ENCODE measurements around the gene PHACTR1.

The PHACTR1 gene

GRCh38 chr6:13188306-13188705 lies 471.7 kb downstream of the PHACTR1 start:
- Histone ChIP-seq H3K27ac (ENCODE audit: low read length) (no peak overlapping the region), H3K4me3 (ENCODE audit: low read length) (no peak overlapping the region), H3K4me1 (ENCODE audit: control insufficient read depth, insufficient read depth, low read length) (no peaks in the 10 kb centered on the region), H3K9me3 (ENCODE audit: control insufficient read depth, insufficient read depth, low read length) (no peaks in the 10 kb centered on the region), H3K36me3 (ENCODE audit: control insufficient read depth, insufficient read depth, low read length) (no peaks in the 10 kb centered on the region), H3K27me3 (ENCODE audit: control insufficient read depth, insufficient read depth, low read length) (no peaks in the 10 kb centered on the region)
- no CpG with 5 or more reads among the region's 3 CpGs for WGBS (ENCODE audit: insufficient coverage, insufficient read length)
- no peak for DNase-seq (ENCODE audit: low read depth, low spot score)

- no peaks in the 10 kb centered on the region for H3K9me3 ChIP-seq (ENCODE audit: control insufficient read depth, insufficient read depth, low read length)
- H3K4me3 ChIP-seq (ENCODE audit: low read length) = no peak overlapping the region
- H3K36me3 ChIP-seq (ENCODE audit: control insufficient read depth, insufficient read depth, low read length) = no peaks in the 10 kb centered on the region
- no peak for DNase-seq (ENCODE audit: low read depth, low spot score)
- H3K27me3 ChIP-seq (ENCODE audit: control insufficient read depth, insufficient read depth, low read length) = no peaks in the 10 kb centered on the region
- no CpG with 5 or more reads among the region's 6 CpGs for WGBS (ENCODE audit: insufficient coverage, insufficient read length)
- H3K4me1 ChIP-seq (ENCODE audit: control insufficient read depth, insufficient read depth, low read length) = no peaks in the 10 kb centered on the region
- H3K27ac ChIP-seq (ENCODE audit: low read length) = no peak overlapping the region
Observed at GRCh38 chr6:13189710-13190109, 473.1 kb downstream of the PHACTR1 start.

- Histone ChIP-seq H3K27ac (ENCODE audit: low read length) (no peak overlapping the region), H3K9me3 (ENCODE audit: control insufficient read depth, insufficient read depth, low read length) (no peaks in the 10 kb centered on the region), H3K4me1 (ENCODE audit: control insufficient read depth, insufficient read depth, low read length) (no peaks in the 10 kb centered on the region), H3K27me3 (ENCODE audit: control insufficient read depth, insufficient read depth, low read length) (no peaks in the 10 kb centered on the region), H3K36me3 (ENCODE audit: control insufficient read depth, insufficient read depth, low read length) (no peaks in the 10 kb centered on the region), H3K4me3 (ENCODE audit: low read length) (no peak overlapping the region)
- WGBS (ENCODE audit: insufficient coverage, insufficient read length) = no CpG with 5 or more reads among the region's 1 CpG
- DNase-seq (ENCODE audit: low read depth, low spot score) = no peak
Observed at GRCh38 chr6:13190376-13190775, 473.8 kb downstream of the PHACTR1 start.

DNA sequence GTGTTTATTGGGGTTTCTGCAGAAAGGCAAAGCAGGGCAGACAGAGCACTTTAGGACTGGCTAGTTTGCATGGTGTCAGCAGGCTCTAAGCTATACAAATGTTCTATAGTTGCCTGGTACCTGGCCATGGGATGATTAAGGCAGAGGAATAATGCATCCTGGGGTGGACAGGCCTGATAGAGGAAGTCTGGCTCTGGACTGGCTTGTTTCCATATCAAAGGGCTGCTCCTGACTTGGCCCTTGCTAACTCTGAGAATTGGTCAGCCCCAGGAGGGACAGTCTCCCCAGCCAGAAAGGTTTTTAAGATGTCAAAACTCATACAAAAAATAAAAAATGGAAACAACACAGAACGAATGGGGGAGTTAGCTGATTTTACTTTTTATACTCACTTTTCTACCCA lies 474.9 kb downstream of the PHACTR1 start:
- no CpG with 5 or more reads among the region's 1 CpG for WGBS (ENCODE audit: insufficient coverage, insufficient read length)
- no peak overlapping the region for H3K4me3 ChIP-seq (ENCODE audit: low read length)

GRCh38 chr6:13194852-13195251 lies 478.3 kb downstream of the PHACTR1 start:
- H3K4me3 ChIP-seq (ENCODE audit: low read length) = no peak overlapping the region
- no peaks in the 10 kb centered on the region for H3K36me3 ChIP-seq (ENCODE audit: control insufficient read depth, insufficient read depth, low read length)
- no peaks in the 10 kb centered on the region for H3K9me3 ChIP-seq (ENCODE audit: control insufficient read depth, insufficient read depth, low read length)
- DNase-seq (ENCODE audit: low read depth, low spot score) = peak; percentile 27
- no peak overlapping the region for H3K27ac ChIP-seq (ENCODE audit: low read length)
- no CpG with 5 or more reads among the region's 6 CpGs for whole genome bisulfite sequencing (ENCODE audit: insufficient coverage, insufficient read length)
- H3K27me3 ChIP-seq (ENCODE audit: control insufficient read depth, insufficient read depth, low read length) = no peaks in the 10 kb centered on the region
- H3K4me1 ChIP-seq (ENCODE audit: control insufficient read depth, insufficient read depth, low read length) = no peaks in the 10 kb centered on the region

More for the DNA sequence above, 474.9 kb downstream of the PHACTR1 start:
- Histone ChIP-seq H3K27me3 (ENCODE audit: control insufficient read depth, insufficient read depth, low read length) (no peaks in the 10 kb centered on the region), H3K9me3 (ENCODE audit: control insufficient read depth, insufficient read depth, low read length) (no peaks in the 10 kb centered on the region), H3K4me1 (ENCODE audit: control insufficient read depth, insufficient read depth, low read length) (no peaks in the 10 kb centered on the region), H3K36me3 (ENCODE audit: control insufficient read depth, insufficient read depth, low read length) (no peaks in the 10 kb centered on the region), H3K27ac (ENCODE audit: low read length) (no peak overlapping the region)
- DNase-seq (ENCODE audit: low read depth, low spot score) = no peak

- Histone ChIP-seq H3K36me3 (ENCODE audit: control insufficient read depth, insufficient read depth, low read length) (no peaks in the 10 kb centered on the region), H3K9me3 (ENCODE audit: control insufficient read depth, insufficient read depth, low read length) (no peaks in the 10 kb centered on the region)
- WGBS (ENCODE audit: insufficient coverage, insufficient read length) = no CpG with 5 or more reads among the region's 5 CpGs
Observed at GRCh38 chr6:13195803-13196202, 479.2 kb downstream of the PHACTR1 start.

DNA sequence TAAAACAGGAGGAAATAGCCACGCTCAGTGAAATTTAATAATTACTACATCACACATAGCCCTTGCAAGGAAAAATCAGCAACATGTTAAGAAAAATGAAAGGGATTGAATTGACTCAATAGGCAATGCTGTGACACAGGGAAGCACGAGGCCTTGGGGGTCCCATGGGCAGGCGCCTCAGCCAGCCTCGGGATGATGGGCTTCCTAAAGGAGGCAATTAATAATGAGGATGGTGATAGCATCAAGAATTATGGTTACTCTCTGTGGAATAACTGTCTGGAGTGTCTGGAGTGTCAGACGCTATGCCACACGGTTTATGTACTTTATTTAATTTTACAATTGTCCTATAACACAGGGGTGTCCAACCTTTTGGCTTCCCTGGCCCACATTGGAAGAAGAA lies 481.6 kb downstream of the PHACTR1 start:
- Histone ChIP-seq H3K4me1 (ENCODE audit: control insufficient read depth, insufficient read depth, low read length) (no peaks in the 10 kb centered on the region), H3K27me3 (ENCODE audit: control insufficient read depth, insufficient read depth, low read length) (no peaks in the 10 kb centered on the region), H3K9me3 (ENCODE audit: control insufficient read depth, insufficient read depth, low read length) (no peaks in the 10 kb centered on the region), H3K36me3 (ENCODE audit: control insufficient read depth, insufficient read depth, low read length) (no peaks in the 10 kb centered on the region), H3K4me3 (ENCODE audit: low read length) (no peak overlapping the region), H3K27ac (ENCODE audit: low read length) (no peak overlapping the region)
- WGBS (ENCODE audit: insufficient coverage, insufficient read length) = no CpG with 5 or more reads among the region's 6 CpGs
- no peak for DNase-seq (ENCODE audit: low read depth, low spot score)

More at GRCh38 chr6:13195803-13196202, 479.2 kb downstream of the PHACTR1 start:
- H3K4me3 ChIP-seq (ENCODE audit: low read length) = no peak overlapping the region
- H3K27me3 ChIP-seq (ENCODE audit: control insufficient read depth, insufficient read depth, low read length) = no peaks in the 10 kb centered on the region
- DNase-seq (ENCODE audit: low read depth, low spot score) = no peak
- H3K4me1 ChIP-seq (ENCODE audit: control insufficient read depth, insufficient read depth, low read length) = no peaks in the 10 kb centered on the region
- H3K27ac ChIP-seq (ENCODE audit: low read length) = no peak overlapping the region

DNA sequence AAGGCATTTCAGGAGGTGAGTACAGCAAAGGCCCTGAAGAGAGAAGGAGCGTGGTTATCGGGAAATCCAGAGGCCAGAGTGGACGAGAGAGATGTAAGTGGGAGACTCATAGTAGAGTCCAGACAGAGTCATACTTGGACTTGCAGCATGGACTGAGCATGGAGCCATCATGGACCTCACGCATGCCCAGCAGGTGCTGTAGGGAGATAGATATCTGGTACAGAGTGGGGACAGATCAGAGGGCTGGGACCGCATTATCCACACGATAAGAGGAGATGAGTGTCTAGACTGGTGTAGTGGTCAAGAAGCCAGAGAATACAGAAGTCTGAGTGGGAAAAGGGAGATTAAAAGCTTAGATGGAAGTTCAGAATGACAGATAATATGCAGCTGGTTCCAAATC lies 484.8 kb downstream of the PHACTR1 start:
- WGBS (ENCODE audit: insufficient coverage, insufficient read length) = no CpG with 5 or more reads among the region's 6 CpGs
- Histone ChIP-seq H3K36me3 (ENCODE audit: control insufficient read depth, insufficient read depth, low read length) (no peaks in the 10 kb centered on the region), H3K9me3 (ENCODE audit: control insufficient read depth, insufficient read depth, low read length) (no peaks in the 10 kb centered on the region), H3K4me3 (ENCODE audit: low read length) (no peak overlapping the region), H3K27me3 (ENCODE audit: control insufficient read depth, insufficient read depth, low read length) (no peaks in the 10 kb centered on the region), H3K27ac (ENCODE audit: low read length) (no peak overlapping the region), H3K4me1 (ENCODE audit: control insufficient read depth, insufficient read depth, low read length) (no peaks in the 10 kb centered on the region)
- no peak for DNase-seq (ENCODE audit: low read depth, low spot score)

- no peaks in the 10 kb centered on the region for H3K36me3 ChIP-seq (ENCODE audit: control insufficient read depth, insufficient read depth, low read length)
- no peaks in the 10 kb centered on the region for H3K4me1 ChIP-seq (ENCODE audit: control insufficient read depth, insufficient read depth, low read length)
- no peak for DNase-seq (ENCODE audit: low read depth, low spot score)
- no peak overlapping the region for H3K4me3 ChIP-seq (ENCODE audit: low read length)
- no peak overlapping the region for H3K27ac ChIP-seq (ENCODE audit: low read length)
- H3K27me3 ChIP-seq (ENCODE audit: control insufficient read depth, insufficient read depth, low read length) = no peaks in the 10 kb centered on the region
- no peaks in the 10 kb centered on the region for H3K9me3 ChIP-seq (ENCODE audit: control insufficient read depth, insufficient read depth, low read length)
- no CpG with 5 or more reads among the region's 4 CpGs for WGBS (ENCODE audit: insufficient coverage, insufficient read length)
Observed at GRCh38 chr6:13203145-13203544, 486.6 kb downstream of the PHACTR1 start.

DNA sequence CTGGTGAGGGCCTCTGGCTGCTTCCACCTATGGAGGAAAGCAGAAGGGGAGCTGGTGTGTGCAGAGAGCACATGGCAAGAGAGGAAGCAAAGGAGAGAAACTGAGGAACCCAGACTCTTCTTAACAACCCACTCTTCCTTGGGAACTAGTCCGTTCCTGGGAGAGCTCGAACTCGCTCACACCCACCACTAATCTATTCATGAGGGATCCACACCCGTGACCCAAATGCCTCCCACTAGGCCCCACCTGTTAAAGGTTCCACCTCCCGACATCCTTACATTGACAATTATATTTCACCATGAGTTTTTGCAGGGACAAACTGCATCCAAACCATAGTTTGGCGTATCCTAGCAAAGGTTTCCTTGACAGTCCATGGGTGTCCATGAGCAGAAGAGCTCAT lies 488.5 kb downstream of the PHACTR1 start:
- H3K27me3 ChIP-seq (ENCODE audit: control insufficient read depth, insufficient read depth, low read length) = no peaks in the 10 kb centered on the region
- WGBS (ENCODE audit: insufficient coverage, insufficient read length) = no CpG with 5 or more reads among the region's 6 CpGs

DNA sequence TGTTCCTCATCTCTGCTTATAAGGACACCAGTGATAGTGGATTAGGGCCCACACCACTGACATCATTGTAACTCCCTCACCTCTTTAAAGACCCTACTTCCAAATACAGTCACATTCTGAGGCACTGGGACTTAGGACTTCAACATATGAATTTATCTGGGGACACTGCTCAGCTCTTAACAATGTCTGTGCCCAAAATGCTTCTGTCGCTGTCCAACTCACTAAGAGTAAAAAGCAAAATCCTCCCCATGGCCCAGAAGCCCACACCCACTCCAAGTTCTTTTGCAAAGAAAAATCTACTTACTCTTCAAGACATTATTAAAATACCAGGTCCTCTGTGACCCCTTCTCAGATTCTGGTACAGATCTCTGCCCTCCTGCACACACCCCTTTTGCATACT lies 495.5 kb downstream of the PHACTR1 start:
- H3K36me3 ChIP-seq (ENCODE audit: control insufficient read depth, insufficient read depth, low read length) = no peaks in the 10 kb centered on the region
- no peak for DNase-seq (ENCODE audit: low read depth, low spot score)
- H3K4me1 ChIP-seq (ENCODE audit: control insufficient read depth, insufficient read depth, low read length) = no peaks in the 10 kb centered on the region
- H3K27ac ChIP-seq (ENCODE audit: low read length) = no peak overlapping the region
- no peaks in the 10 kb centered on the region for H3K9me3 ChIP-seq (ENCODE audit: control insufficient read depth, insufficient read depth, low read length)
- H3K4me3 ChIP-seq (ENCODE audit: low read length) = no peak overlapping the region
- H3K27me3 ChIP-seq (ENCODE audit: control insufficient read depth, insufficient read depth, low read length) = no peaks in the 10 kb centered on the region
- WGBS (ENCODE audit: insufficient coverage, insufficient read length) = no CpG with 5 or more reads among the region's 1 CpG

More for the DNA sequence above, 488.5 kb downstream of the PHACTR1 start:
- Histone ChIP-seq H3K4me1 (ENCODE audit: control insufficient read depth, insufficient read depth, low read length) (no peaks in the 10 kb centered on the region), H3K36me3 (ENCODE audit: control insufficient read depth, insufficient read depth, low read length) (no peaks in the 10 kb centered on the region), H3K9me3 (ENCODE audit: control insufficient read depth, insufficient read depth, low read length) (no peaks in the 10 kb centered on the region), H3K27ac (ENCODE audit: low read length) (no peak overlapping the region), H3K4me3 (ENCODE audit: low read length) (no peak overlapping the region)
- no peak for DNase-seq (ENCODE audit: low read depth, low spot score)
